Omental fat pad (tissue), 4 donors: Measurements from ENCODE around the gene PRUNE2. TPM values are rescaled to one million over a fixed set of nuclear protein-coding genes. Genes with fewer than 3 reads are reported as not detected.

Source experiments
- ATAC-seq: fragments of 150-250 bp; one replicate; pipeline ENCODE4 v1.9.1; 2016; ENCODE audit warnings: mild to moderate bottlenecking, moderate library complexity; ENCODE audit not compliant: low FRiP score
- DNase-seq: peaks from one replicate; pipeline ENCODE4 v3.0.0-alpha.2; 2019; ENCODE audit warnings: low spot score
- CTCF ChIP-seq, 3 donors: fragments of 450-650 bp; IDR thresholded peaks; one replicate each; pipeline ENCODE4 v1.5.1; 2016 to 2017; ENCODE audit warnings: antibody characterized with exemption in 3 of 3, mild to moderate bottlenecking in 3 of 3, moderate library complexity in 2 of 3
- total RNA-seq, 4 donors: library from RNA; depleted of rRNA; stranded (reverse); fragments of >200 nt; gene quantifications; one replicate each; pipeline ENCODE4 v1.1.0, GENCODE V29; 2016

Gene PRUNE2
- total RNA-seq, 4 donors from 2014 or later, result 3.1 to 13.4 (median 12.0) TPM

- TF ChIP-seq CTCF (IDR thresholded peaks at IDR 0.05), result no peak
- no peak for ATAC-seq
- DNase-seq, result no peak
Observed at GRCh38 chr9:76592091-76592973, 313.6 kb downstream of the PRUNE2 start.

- DNase-seq (no peak), ATAC-seq (no peak)
- no peak for TF ChIP-seq CTCF (IDR thresholded peaks at IDR 0.05)
Observed at GRCh38 chr9:76591256-76591950, 314.5 kb downstream of the PRUNE2 start.

GRCh38 chr9:76588316-76588715, 317.6 kb downstream of the PRUNE2 start:
- TF ChIP-seq CTCF (IDR thresholded peaks at IDR 0.05), result no peak
- no peak for ATAC-seq

GRCh38 chr9:76586390-76587314, 319.3 kb downstream of the PRUNE2 start:
- TF ChIP-seq CTCF (IDR thresholded peaks at IDR 0.05), result no peak
- ATAC-seq, result no peak
- DNase-seq, result no peak

More at GRCh38 chr9:76588316-76588715, 317.6 kb downstream of the PRUNE2 start:
- no peak for DNase-seq

GRCh38 chr9:76585487-76586389, 320.2 kb downstream of the PRUNE2 start:
- TF ChIP-seq CTCF (IDR thresholded peaks at IDR 0.05), result no peak
- DNase-seq (no peak), ATAC-seq (no peak)

- no peak for TF ChIP-seq CTCF (IDR thresholded peaks at IDR 0.05)
- ATAC-seq (no peak), DNase-seq (no peak)
Observed at GRCh38 chr9:76583256-76583655, 322.7 kb downstream of the PRUNE2 start.
